UCSD-AML1 (cell line): ENCODE data around the gene SP100.
"Not testable (repeated sequence)": the region's sequence is repeated elsewhere in the genome, so short reads cannot be mapped to it uniquely, and the experiment has no call there.

Experiments
- DNase-seq: peaks from one replicate; lab custom pipeline; 2025; ENCODE audit not compliant: unreplicated experiment; lab: John Stamatoyannopoulos, UW

The SP100 gene

GRCh38 chr2:230457073-230457768 lies 41.2 kb downstream of the SP100 start:
- peak; percentile 58 for DNase-seq

GRCh38 chr2:230457793-230458192 lies 41.8 kb downstream of the SP100 start:
- no peak for DNase-seq

DNA sequence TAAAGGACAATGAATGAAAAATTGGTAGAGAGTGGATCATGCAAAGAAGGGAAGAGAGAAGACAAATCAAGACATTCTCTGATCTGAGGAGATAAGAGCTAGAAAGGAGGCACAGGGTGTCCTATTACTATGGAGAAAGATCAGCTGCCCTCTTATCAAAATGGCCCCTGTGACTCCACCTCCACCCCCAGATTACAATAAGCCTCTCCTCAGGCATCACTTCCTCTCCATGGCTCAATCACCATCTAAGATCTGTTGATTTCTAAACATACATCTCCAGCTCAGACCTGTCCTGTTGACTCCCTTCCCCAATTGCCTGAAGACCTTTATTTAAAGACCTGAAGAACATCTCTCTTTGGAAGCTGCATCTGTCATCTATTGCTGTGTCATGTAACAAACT lies 43.2 kb downstream of the SP100 start:
- no peak for DNase-seq

GRCh38 chr2:230471074-230471473 lies 55.1 kb downstream of the SP100 start:
- DNase-seq: no peak

DNA sequence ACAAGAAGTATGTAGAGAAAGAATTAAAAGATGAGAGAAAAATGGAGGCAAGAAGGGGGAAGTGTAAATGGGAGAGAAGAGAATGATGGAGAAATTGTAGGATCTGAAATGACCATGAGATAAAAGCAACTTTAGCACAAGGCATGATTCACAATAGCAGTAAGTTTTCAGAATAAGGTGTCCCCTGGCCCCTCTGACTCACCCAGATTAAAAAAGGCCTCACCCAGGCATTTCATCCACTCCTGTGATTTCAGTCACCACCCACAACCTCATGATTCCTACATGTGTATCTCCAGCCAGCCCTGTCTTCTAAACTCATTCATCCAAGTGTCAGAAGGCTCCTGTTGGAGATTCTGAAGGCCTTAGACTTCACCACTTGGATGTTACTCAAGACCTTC lies 56.6 kb downstream of the SP100 start:
- no peak for DNase-seq

DNA sequence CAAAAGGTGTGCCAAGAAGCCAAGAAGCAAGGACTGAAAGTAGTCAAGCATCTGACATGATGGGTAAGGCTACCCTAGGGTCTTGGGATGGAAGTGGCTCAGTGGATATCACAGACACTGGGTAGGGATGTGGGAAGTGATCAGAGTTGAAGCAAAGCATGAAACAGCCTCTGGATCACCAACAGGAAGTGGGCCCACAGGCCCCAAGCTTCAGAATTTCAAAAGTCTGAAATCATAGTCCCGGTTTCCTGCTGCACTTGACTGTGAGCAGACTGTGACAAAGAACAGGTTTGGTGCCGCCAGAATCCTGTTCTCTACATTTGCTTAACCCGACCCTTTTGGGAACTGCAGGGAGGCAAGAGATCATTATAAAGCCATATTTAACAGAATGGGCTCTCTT lies 57.4 kb downstream of the SP100 start:
- no peak for DNase-seq

DNA sequence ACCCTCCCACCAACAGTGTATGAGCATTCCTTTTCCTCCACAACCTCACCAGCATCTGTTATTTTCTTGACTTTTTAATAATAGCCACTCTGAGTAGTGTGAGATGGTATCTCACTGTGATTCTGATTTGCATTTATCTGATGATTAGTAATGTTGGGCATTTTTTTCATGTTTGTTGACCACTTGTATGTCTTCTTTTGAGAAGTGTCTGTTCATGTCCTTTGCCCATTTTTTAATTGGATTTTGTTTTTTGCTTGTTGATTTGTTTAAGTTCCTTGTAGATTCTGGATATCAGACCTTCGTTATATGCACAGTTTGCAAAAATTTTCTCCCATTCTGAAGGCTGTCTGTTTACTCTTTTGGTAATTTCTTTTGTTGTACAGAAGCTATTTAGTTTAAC lies 59.1 kb downstream of the SP100 start:
- DNase-seq: no peak

GRCh38 chr2:230485801-230486341 lies 69.9 kb downstream of the SP100 start:
- no peak for DNase-seq

DNA sequence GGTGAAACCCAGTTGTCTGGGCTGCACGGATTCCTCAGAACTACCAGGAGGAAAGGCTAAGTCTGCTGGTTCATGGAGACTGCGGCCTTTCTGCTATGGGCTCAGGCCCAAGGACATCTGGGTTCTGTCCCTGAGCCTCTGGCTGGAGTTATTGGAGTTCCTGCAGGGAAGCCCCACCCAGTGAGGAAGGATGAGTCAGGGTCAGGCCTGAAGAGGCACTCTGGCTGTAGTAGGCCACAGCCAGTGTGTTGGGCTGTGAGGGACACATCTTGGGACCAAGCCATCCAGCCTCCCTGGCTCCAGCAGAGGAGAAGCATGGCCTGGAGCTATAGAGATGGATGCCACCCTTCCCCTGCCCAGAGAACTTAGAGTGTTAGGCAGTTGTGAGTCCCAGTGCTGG lies 75.2 kb downstream of the SP100 start:
- DNase-seq: not testable (repeated sequence)

GRCh38 chr2:230492107-230492506 lies 76.1 kb downstream of the SP100 start:
- no peak for DNase-seq

DNA sequence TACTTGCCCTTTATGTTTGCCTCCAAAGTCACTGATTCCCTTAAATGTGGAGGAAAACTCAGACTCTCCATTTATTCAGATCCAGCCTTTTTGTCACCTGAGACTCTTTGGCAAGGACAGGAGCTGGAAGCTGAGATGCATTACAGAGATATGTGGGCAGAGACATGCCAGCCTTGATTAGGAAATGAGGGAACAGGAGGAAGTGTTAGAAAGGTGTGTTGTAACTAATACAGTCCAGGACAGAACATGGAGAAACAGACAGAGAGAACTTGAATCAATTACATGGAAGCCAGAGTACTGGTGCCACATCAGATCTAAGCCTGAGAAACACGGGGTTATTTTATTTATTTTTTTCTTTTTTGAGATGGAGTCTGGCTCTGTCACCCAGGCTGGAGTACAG lies 79.0 kb downstream of the SP100 start:
- no peak for DNase-seq

- DNase-seq: no peak
These were observed 80.9 kb downstream of the SP100 start for GRCh38 chr2:230496891-230497290.

- DNase-seq: no peak
These were observed 82.6 kb downstream of the SP100 start for GRCh38 chr2:230498506-230499107.

DNA sequence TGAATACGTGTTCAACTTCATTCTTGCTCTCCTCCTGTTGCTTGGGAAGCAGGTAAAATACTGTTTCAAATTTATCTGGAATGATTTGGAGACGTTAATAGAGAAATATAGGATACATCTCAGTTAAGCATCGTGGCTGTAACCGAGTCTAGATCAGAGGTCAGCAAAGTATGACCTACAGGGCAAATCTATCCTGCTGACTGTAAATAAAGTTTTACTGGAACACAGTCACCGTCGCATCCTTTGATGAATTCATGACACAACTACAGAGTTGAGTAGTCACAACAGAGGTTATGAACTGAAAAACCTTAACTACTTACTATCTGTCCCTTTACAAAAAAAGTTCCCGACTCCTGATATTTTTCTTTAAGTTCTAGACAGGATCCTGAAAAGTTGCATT lies 86.6 kb downstream of the SP100 start:
- DNase-seq: no peak

DNA sequence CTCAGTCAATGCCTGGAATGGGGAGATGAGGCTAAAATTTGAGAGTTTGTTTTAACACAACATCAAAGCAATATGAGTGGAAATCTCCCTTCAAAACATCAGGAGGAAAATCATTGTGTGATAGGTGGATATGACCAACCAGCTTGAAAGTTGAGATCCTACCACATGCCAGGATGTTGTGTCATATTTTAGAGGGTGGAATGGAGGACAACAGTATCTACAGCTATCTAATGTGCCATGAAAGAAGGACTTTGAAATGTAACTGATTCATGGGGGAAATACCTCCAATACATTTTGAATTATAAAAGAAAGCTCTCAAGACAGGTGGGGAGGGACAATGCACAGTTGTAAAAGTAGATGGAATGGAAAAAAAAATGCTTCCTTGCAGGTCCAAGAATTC lies 87.8 kb downstream of the SP100 start:
- DNase-seq: no peak

DNA sequence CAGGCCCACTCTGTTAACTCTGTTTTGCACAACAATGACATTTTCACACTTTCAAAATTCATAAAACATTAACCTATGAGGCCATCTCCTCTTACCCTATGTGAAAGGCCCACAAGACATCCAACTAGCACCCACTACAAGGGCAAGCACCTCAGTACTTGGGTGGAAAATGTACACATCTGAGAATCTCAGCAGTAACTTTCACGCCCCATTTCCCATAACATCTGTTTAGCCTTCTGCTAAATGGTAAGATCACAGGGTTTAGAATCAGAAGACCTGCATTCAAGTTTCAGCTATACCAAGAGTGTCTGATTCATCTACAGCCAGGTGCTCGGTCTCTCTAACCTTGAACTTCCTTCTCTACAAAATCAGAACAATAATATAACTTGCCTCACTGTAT lies 89.2 kb downstream of the SP100 start:
- DNase-seq: no peak

GRCh38 chr2:230512955-230513748 lies 97.2 kb downstream of the SP100 start:
- DNase-seq: no peak

DNA sequence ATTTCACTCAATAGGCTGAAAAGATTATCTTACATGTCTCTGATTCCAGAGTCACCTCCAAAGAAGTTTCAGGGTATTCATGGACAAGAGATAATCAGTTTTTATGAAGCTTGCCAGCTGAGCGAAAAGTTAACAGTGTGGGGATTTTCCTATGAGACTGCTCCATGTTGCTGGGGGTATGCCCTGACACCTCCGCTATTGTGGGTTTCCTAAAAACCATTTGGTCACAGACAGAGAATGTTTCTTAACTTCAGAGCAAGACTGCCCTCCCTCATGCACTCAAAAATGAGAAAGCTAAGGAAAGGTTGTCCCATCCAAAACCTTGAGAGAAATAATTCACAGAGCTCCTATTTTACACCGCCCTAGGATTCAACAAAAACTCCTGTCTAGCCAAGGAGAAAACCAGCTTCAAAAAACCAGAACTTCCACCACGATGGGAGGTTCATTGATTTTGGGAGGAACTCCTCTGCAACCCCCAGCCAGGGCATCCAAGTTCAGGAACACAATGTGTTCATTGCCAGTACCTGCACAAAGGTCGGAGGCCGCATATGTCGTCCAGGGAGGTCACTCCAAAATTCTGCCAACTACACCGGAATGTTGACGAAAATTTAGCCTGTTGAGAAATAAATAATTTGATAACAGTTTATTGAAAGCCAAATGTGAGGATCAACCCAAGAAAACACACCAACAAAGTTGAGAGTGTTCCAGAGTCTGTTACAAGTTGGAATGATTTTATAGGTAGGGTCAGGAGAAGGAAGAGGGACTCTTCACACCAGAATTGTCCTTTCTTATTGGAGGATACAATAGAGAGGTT lies 104.3 kb downstream of the SP100 start:
- no peak for DNase-seq

GRCh38 chr2:230520875-230521155 lies 104.8 kb downstream of the SP100 start:
- DNase-seq: no peak

DNA sequence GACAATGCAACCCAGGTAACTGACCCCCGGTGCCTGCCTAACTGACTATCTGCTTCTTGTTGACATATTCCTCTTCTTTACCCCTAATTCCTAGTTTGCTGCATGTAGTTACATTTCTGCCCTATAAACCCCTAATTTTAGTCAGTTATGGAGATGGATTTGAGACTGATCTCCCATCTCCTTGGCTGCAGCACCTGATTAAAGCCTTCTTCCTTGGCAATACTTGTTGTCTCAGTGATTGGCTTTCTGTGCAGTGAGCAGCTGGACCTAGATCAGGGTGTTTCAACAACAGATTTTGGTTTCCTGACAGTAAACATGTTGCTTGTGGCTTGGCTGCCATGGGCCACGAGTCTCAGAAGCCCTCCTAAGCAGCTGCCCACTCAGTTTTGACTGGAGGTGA lies 105.4 kb downstream of the SP100 start:
- DNase-seq: no peak

DNA sequence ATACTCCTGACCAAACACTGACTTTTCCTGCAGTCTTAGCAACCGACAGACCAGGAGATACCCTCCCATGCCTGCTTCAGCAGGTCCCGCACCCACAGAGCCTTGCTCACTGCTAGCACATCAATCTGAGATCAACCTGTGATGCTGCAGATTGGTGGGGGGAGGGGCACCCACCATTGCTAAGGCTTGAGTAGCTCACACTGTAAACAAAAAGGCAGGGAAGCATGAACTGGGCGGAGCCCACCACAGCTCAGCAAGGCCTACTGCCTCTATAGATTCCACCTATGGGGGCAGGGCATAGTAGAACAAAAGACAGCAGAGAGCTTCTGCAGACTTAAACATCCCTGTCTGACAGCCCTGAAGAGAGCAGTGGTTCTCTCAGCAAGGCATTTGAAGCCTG lies 109.7 kb downstream of the SP100 start:
- DNase-seq: no peak
